ENCODE results near the gene PARN.

Gene PARN

DNA sequence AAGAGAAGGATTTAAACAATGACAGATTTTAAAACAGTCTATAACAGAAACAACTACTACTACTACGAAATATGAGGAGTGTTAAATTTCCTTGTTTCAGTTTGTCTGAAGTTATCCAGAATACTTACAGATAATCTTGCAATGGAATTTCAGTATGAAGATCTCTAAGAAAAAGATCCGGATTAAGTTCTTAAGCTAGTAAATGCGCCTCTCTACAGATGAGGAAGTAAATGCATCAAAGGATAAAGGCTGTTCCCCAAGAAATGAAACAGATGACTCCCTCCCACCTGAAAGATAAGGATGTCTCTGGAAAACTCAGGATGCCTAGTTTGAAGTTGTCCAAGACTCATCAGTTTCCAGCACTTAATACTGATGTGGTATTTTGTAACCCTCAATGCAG is 105.1 kb downstream of the PARN start:
- peaks cover 8% of the 10 kb centered on the region; the same call in 1 of the 2 replicates for H4K20me1 ChIP-seq (ENCODE audit: control insufficient read depth, insufficient read depth, low read depth, low read length)
- 0 out of 2 replicates have a peak, but pooled peaks cover 3% of the 10 kb centered on the region for H3F3A ChIP-seq (ENCODE audit: control insufficient read depth, insufficient read depth)
- no peak overlapping the region for H3K27ac ChIP-seq (ENCODE audit: low read depth, low read length)
- peaks cover 54% of the 10 kb centered on the region for H3K36me3 ChIP-seq (ENCODE audit: control insufficient read depth, low read length)
- no peaks in the 10 kb centered on the region for H3K4me1 ChIP-seq (ENCODE audit: control insufficient read depth, low read length)
- no peaks in the 10 kb centered on the region for H3K27me3 ChIP-seq (ENCODE audit: control insufficient read depth, low read length)
- H3K79me2 ChIP-seq (ENCODE audit: control insufficient read depth, low read length), result peaks cover 73% of the 10 kb centered on the region
- no peak overlapping the region for H3K4me3 ChIP-seq (ENCODE audit: low read length)
- TF ChIP-seq EZH2phosphoT487 (IDR thresholded peaks at IDR 0.05; ENCODE audit: borderline replicate concordance, low read length), result no peak
- TF ChIP-seq, protein P1, sequence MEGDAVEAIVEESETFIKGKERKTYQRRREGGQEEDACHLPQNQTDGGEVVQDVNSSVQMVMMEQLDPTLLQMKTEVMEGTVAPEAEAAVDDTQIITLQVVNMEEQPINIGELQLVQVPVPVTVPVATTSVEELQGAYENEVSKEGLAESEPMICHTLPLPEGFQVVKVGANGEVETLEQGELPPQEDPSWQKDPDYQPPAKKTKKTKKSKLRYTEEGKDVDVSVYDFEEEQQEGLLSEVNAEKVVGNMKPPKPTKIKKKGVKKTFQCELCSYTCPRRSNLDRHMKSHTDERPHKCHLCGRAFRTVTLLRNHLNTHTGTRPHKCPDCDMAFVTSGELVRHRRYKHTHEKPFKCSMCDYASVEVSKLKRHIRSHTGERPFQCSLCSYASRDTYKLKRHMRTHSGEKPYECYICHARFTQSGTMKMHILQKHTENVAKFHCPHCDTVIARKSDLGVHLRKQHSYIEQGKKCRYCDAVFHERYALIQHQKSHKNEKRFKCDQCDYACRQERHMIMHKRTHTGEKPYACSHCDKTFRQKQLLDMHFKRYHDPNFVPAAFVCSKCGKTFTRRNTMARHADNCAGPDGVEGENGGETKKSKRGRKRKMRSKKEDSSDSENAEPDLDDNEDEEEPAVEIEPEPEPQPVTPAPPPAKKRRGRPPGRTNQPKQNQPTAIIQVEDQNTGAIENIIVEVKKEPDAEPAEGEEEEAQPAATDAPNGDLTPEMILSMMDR (IDR thresholded peaks at IDR 0.05; ENCODE audit: low read depth, low read length, poor library complexity, severe bottlenecking), result no peak
- no peaks in the 10 kb centered on the region for H3K9me3 ChIP-seq (ENCODE audit: control insufficient read depth, insufficient read depth, low read length)
- H3K4me2 ChIP-seq (ENCODE audit: low read length), result no peak overlapping the region
- no peaks in the 10 kb centered on the region for H3K9me2 ChIP-seq (replicated peaks; ENCODE audit: control insufficient read depth, low read length)

DNA sequence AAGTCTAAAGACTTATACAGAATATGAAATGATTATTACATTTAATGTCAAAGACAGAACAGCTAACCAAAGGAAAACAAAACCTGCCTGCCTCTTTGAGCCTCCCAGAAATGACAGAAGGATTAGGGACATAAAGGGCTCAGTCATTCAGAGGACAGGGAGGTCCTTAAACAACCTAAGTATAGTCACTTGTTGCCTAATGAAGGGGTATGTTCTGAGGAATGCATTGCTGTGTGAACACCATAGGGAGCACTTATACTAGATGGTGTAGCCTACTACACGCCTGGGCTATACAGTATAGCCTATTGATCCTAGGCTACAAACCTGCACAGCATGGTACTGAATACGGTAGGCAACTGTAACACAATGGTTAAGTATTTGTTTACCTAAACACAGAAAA is 106.4 kb downstream of the PARN start:
- Histone ChIP-seq H3K27me3 (ENCODE audit: control insufficient read depth, low read length) (no peaks in the 10 kb centered on the region), H3K9me2 (replicated peaks; ENCODE audit: control insufficient read depth, low read length) (no peaks in the 10 kb centered on the region), H3K4me3 (ENCODE audit: low read length) (no peak overlapping the region), H4K20me1 (ENCODE audit: control insufficient read depth, insufficient read depth, low read depth, low read length) (peaks cover 8% of the 10 kb centered on the region; the same call in 1 of the 2 replicates), H3K9me3 (ENCODE audit: control insufficient read depth, insufficient read depth, low read length) (no peaks in the 10 kb centered on the region), H3K79me2 (ENCODE audit: control insufficient read depth, low read length) (peaks cover 77% of the 10 kb centered on the region), H3K4me1 (ENCODE audit: control insufficient read depth, low read length) (no peaks in the 10 kb centered on the region), H3F3A (ENCODE audit: control insufficient read depth, insufficient read depth) (0 out of 2 replicates have a peak, but pooled peaks cover 3% of the 10 kb centered on the region), H3K27ac (ENCODE audit: low read depth, low read length) (no peak overlapping the region), H3K4me2 (ENCODE audit: low read length) (no peak overlapping the region), H3K36me3 (ENCODE audit: control insufficient read depth, low read length) (peaks cover 46% of the 10 kb centered on the region)
- TF ChIP-seq EZH2phosphoT487 (IDR thresholded peaks at IDR 0.05; ENCODE audit: borderline replicate concordance, low read length), result no peak
- TF ChIP-seq, protein P1 (IDR thresholded peaks at IDR 0.05; ENCODE audit: low read depth, low read length, poor library complexity, severe bottlenecking), result no peak

DNA sequence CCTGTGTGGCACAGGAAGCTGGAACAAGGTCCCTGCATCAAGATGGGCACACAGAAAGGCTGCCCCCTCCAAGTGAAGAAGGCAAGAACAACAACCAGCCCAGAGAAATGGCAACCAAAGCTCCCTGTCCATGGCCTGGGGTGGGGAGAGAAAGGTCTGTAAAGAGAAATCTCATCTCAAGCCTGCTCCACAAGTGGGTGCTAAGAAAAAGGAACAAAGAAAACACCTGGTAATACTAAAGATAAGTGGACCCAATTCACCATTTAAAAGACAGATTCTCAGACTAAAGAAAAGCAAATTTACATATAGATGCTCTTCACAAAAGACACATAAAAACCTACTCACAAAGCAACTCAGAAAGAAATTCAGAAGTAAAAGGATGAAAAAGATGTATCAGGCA is 107.4 kb downstream of the PARN start:
- H3K27ac ChIP-seq (ENCODE audit: low read depth, low read length), result no peak overlapping the region
- H3K4me3 ChIP-seq (ENCODE audit: low read length), result no peak overlapping the region
- H3K9me2 ChIP-seq (replicated peaks; ENCODE audit: control insufficient read depth, low read length), result no peaks in the 10 kb centered on the region
- peaks cover 36% of the 10 kb centered on the region for H3K36me3 ChIP-seq (ENCODE audit: control insufficient read depth, low read length)
- TF ChIP-seq EZH2phosphoT487 (IDR thresholded peaks at IDR 0.05; ENCODE audit: borderline replicate concordance, low read length), result no peak
- TF ChIP-seq, protein P1 (IDR thresholded peaks at IDR 0.05; ENCODE audit: low read depth, low read length, poor library complexity, severe bottlenecking), result no peak
- peaks cover 71% of the 10 kb centered on the region for H3K79me2 ChIP-seq (ENCODE audit: control insufficient read depth, low read length)
- H3K4me1 ChIP-seq (ENCODE audit: control insufficient read depth, low read length), result no peaks in the 10 kb centered on the region
- H4K20me1 ChIP-seq (ENCODE audit: control insufficient read depth, insufficient read depth, low read depth, low read length), result peaks cover 8% of the 10 kb centered on the region; the same call in 1 of the 2 replicates
- H3K4me2 ChIP-seq (ENCODE audit: low read length), result no peak overlapping the region
- H3K9me3 ChIP-seq (ENCODE audit: control insufficient read depth, insufficient read depth, low read length), result no peaks in the 10 kb centered on the region
- no peaks in the 10 kb centered on the region for H3K27me3 ChIP-seq (ENCODE audit: control insufficient read depth, low read length)
- H3F3A ChIP-seq (ENCODE audit: control insufficient read depth, insufficient read depth), result no peaks in the 10 kb centered on the region

Data from DOHH2 (cell line).